HepG2 (cell line): Measurements from ENCODE around the gene DLG5. TPM values are rescaled to one million over a fixed set of nuclear protein-coding genes. Genes with fewer than 3 reads are reported as not detected.

ENCODE experiments used
- ATAC-seq: fragments of 200-7000 bp; cut with Tn5 transposase; 3 replicates; pipeline ENCODE4 v1.9.1; 2020; ENCODE audit warnings: mild to moderate bottlenecking, moderate library complexity
- BruUV-seq: library from RNA; stranded (reverse); fragments of 400-500 nt; replicated peaks from 2 replicates; lab custom pipeline; 2021; lab: Mats Ljungman, UMichigan
- CTCF ChIA-PET: fragments of 300-600 bp; formaldehyde crosslinking; extraction: SDS; loops from one replicate; lab custom pipeline; 2021; ENCODE audit warnings: low total read pairs, inconsistent platforms, low intra/inter-chr PET ratio; lab: Yijun Ruan, JAX
- POLR2A ChIA-PET: fragments of 350-600 bp; sonication (Branson Sonifier 250); formaldehyde crosslinking; loops from one replicate; lab custom pipeline; 2020; ENCODE audit warnings: antibody characterized with exemption, inconsistent platforms; lab: Yijun Ruan, JAX
- DNase-seq: peaks from one replicate; pipeline ENCODE4 v3.0.0-alpha.2; 2015; ENCODE audit warnings: low spot score
- FAIRE-seq: peaks from 3 replicates; lab custom pipeline; 2011; peaks lifted over from hg19 to GRCh38; lab: Jason Lieb, UNC
- H2AFZ ChIP-seq: one replicate; pipeline ENCODE4 v1.6.1; 2011; ENCODE audit warnings: low read length, inconsistent platforms
- H3K27ac ChIP-seq: fragments of 300-600 bp; 3 replicates; pipeline ENCODE4 v1.8.0; 2011; ENCODE audit warnings: mixed run types, mild to moderate bottlenecking, mixed read lengths, low read length, inconsistent platforms; ENCODE audit not compliant: insufficient read depth; ENCODE audit errors: extremely low read length
- H3K27me3 ChIP-seq, 2 experiments: fragments of 200-600 bp in 1 of 2; 2 replicates in 1 of 2; 3 replicates in 1 of 2; pipeline versions ENCODE4 v1.6.0 to v1.8.0; 2011; ENCODE audit warnings: low read length in 2 of 2, mild to moderate bottlenecking in 2 of 2, moderate library complexity in 2 of 2, inconsistent platforms in 1 of 2; ENCODE audit not compliant: insufficient read depth in 2 of 2, control insufficient read depth in 1 of 2
- H3K36me3 ChIP-seq, 2 experiments: fragments of 200-600 bp in 1 of 2; replicated peaks in 1 of 2; 2 replicates in 1 of 2; 3 replicates in 1 of 2; pipeline versions ENCODE4 v1.5.1 to v1.8.0; 2011; ENCODE audit warnings: low read length in 2 of 2, inconsistent platforms in 1 of 2; ENCODE audit not compliant: insufficient read depth in 2 of 2, control insufficient read depth in 1 of 2
- H3K4me1 ChIP-seq: 2 replicates; pipeline ENCODE4 v1.5.1; 2012; ENCODE audit warnings: low read length, inconsistent platforms; ENCODE audit not compliant: insufficient read depth
- H3K4me2 ChIP-seq: 2 replicates; pipeline ENCODE4 v1.6.0; 2011; ENCODE audit warnings: low read depth, low read length, inconsistent platforms
- H3K4me3 ChIP-seq, 3 experiments: fragments of 200-600 bp in 1 of 3; sonication (generic), shearing (Covaris generic) in 1 of 3; replicated peaks in 1 of 3; 2 replicates each; pipeline ENCODE4 v1.5.1; 2011 to 2016; ENCODE audit warnings: low read length in 3 of 3, inconsistent platforms in 2 of 3, low read depth in 2 of 3, mild to moderate bottlenecking in 2 of 3, control low read depth in 1 of 3, mixed read lengths in 1 of 3; ENCODE audit not compliant: insufficient read depth in 1 of 3
- H3K79me2 ChIP-seq: one replicate; pipeline ENCODE4 v1.6.1; 2011; ENCODE audit warnings: low read length, inconsistent platforms; ENCODE audit not compliant: insufficient read depth
- H3K9ac ChIP-seq: 2 replicates; pipeline ENCODE4 v1.6.0; 2011; ENCODE audit warnings: mild to moderate bottlenecking, low read depth, low read length, inconsistent platforms; ENCODE audit not compliant: insufficient read depth
- H3K9me3 ChIP-seq: 2 replicates; pipeline ENCODE4 v1.5.1; 2012; ENCODE audit warnings: mild to moderate bottlenecking, low read length
- H4K20me1 ChIP-seq: 2 replicates; pipeline ENCODE4 v1.6.0; 2011; ENCODE audit warnings: inconsistent platforms, mild to moderate bottlenecking, low read length, moderate library complexity; ENCODE audit not compliant: insufficient read depth
- ATAD3A ChIP-seq: sonication (generic); formaldehyde crosslinking; IDR thresholded peaks from 2 replicates; pipeline ENCODE4 v1.4.0; 2020; ENCODE audit warnings: missing genetic modification reagents
- TBX3 ChIP-seq: fragments of 450-650 bp; IDR thresholded peaks from 2 replicates; pipeline ENCODE4 v1.6.1; 2017; ENCODE audit warnings: antibody characterized with exemption, mild to moderate bottlenecking, inconsistent platforms, borderline replicate concordance
- TSC22D2 ChIP-seq: sonication (generic); formaldehyde crosslinking; IDR thresholded peaks from 2 replicates; pipeline ENCODE4 v1.5.1; 2020; ENCODE audit warnings: missing genetic modification reagents, mild to moderate bottlenecking, borderline replicate concordance
- ZHX1 ChIP-seq: sonication (generic); formaldehyde crosslinking; IDR thresholded peaks from 2 replicates; pipeline ENCODE4 v1.8.1; 2022; ENCODE audit warnings: low read depth, mild to moderate bottlenecking, missing genetic modification reagents
- ZNF333 ChIP-seq: sonication (generic); formaldehyde crosslinking; IDR thresholded peaks from 2 replicates; pipeline ENCODE4 v1.4.0; 2020; ENCODE audit warnings: mild to moderate bottlenecking, missing genetic modification reagents, borderline replicate concordance
- WGBS: methylation state at CpG from one replicate; pipeline ENCODE4 v1.1.6; 2017; ENCODE audit warnings: low lambda C conversion rate; 5-methylcytosine and 5-hydroxymethylcytosine counted together
- in situ Hi-C: cut with HindIII; loops from 2 replicates; pipeline ENCODE4 v1.10.0; 2017; ENCODE audit warnings: low pct_unique_long_range_greater_than_20kb; ENCODE audit not compliant: extremely low pct_ligation_motif_present
- intact Hi-C: fragments of 100-400 bp; cut with micrococcal nuclease; formaldehyde crosslinking; loops from one replicate; pipeline ENCODE4 v1.10.0; 2022; ENCODE audit not compliant: unreplicated experiment
- polyA plus RNA-seq, 8 experiments: library from polyadenylated mRNA; depleted of rRNA in 3 of 8; stranded (reverse) in 7 of 8; unstranded in 1 of 8; fragments of >200 nt; fragmentation: Illumina TruSeq in 4 of 8; extraction: Trizol in 4 of 8; gene quantifications; 2 replicates each; pipeline versions ENCODE4 v1.2.1 to v1.2.3, GENCODE V29; 2011 to 2016; ENCODE audit warnings: low read depth in 4 of 8, missing spikeins in 1 of 8, mixed read lengths in 1 of 8; ENCODE audit not compliant: insufficient read depth in 1 of 8
- total RNA-seq, 5 experiments: library from RNA; depleted of rRNA; stranded (reverse); fragments of >200 nt; fragmentation: Illumina TruSeq; extraction: Trizol; gene quantifications; 2 replicates each; pipeline ENCODE4 v1.2.3, GENCODE V29; 2016; ENCODE audit warnings: low read depth in 1 of 5

The DLG5 gene
- total and polyA plus RNA-seq, 2 of the 13 experiments (the other 11 are each of a cell fraction or from before 2014, with no cell fraction given) = 15.5 to 18.2 TPM

- 68% methylated on average over 1 of the region's 1 CpG for WGBS
- intact Hi-C loops = no loop called here
- H3K79me2 ChIP-seq = no peaks in the 10 kb centered on the region
- in situ Hi-C loops = no loop called here
- H3K4me1 ChIP-seq = peaks cover 6% of the 10 kb centered on the region; the same call in 1 of the 2 replicates
- no peak overlapping the region for H3K4me2 ChIP-seq
- no peak overlapping the region for H3K4me3 ChIP-seq
- ATAC-seq = no peak
- H3K27ac ChIP-seq = no peak overlapping the region
- DNase-seq = no peak
- no TSS peak for BruUV-seq
- H2AFZ ChIP-seq = no peak overlapping the region
- no peaks in the 10 kb centered on the region for H3K9me3 ChIP-seq
- no peak for FAIRE-seq
- no peak overlapping the region for H3K9ac ChIP-seq
- ChIA-PET POLR2A (no interaction called here), CTCF (no interaction called here)
- no peaks in the 10 kb centered on the region for H4K20me1 ChIP-seq
- no peaks in the 10 kb centered on the region for H3K36me3 ChIP-seq
- TF ChIP-seq ATAD3A (no peak), TBX3 (no peak), ZNF333 (CRISPR knock-in tag) (no peak), TSC22D2 (CRISPR knock-in tag) (no peak), ZHX1 (CRISPR knock-in tag) (no peak)
- TF ChIP-seq, all 625 proteins: peak for 0
- no peaks in the 10 kb centered on the region for H3K27me3 ChIP-seq
Observed at GRCh38 chr10:77768039-77768438, 158.5 kb downstream of the DLG5 start.
